Gastroesophageal sphincter (tissue), 3 donors: ENCODE data around the gene TFR2.

Experiments
- EP300 ChIP-seq: sonication (generic); formaldehyde crosslinking; IDR thresholded peaks from one replicate; pipeline ENCODE4 v1.6.1; 2017; ENCODE audit warnings: antibody characterized with exemption, mild to moderate bottlenecking
- POLR2A ChIP-seq, 2 donors: fragments of 450-650 bp; IDR thresholded peaks; one replicate each; pipeline ENCODE4 v1.6.1; 2017; ENCODE audit warnings: antibody characterized with exemption in 2 of 2, mild to moderate bottlenecking in 2 of 2, moderate library complexity in 1 of 2
- TF ChIP-seq, protein P1 (sequence below), 4 experiments: fragments of 200-600 bp in 2 of 4; fragments of 450-650 bp in 2 of 4; sonication (generic) in 1 of 4; IDR thresholded peaks; one replicate each; pipeline ENCODE4 v1.5.1; 2017 to 2019; ENCODE audit warnings: antibody characterized with exemption in 4 of 4, mild to moderate bottlenecking in 2 of 4, moderate library complexity in 2 of 4

DNA sequence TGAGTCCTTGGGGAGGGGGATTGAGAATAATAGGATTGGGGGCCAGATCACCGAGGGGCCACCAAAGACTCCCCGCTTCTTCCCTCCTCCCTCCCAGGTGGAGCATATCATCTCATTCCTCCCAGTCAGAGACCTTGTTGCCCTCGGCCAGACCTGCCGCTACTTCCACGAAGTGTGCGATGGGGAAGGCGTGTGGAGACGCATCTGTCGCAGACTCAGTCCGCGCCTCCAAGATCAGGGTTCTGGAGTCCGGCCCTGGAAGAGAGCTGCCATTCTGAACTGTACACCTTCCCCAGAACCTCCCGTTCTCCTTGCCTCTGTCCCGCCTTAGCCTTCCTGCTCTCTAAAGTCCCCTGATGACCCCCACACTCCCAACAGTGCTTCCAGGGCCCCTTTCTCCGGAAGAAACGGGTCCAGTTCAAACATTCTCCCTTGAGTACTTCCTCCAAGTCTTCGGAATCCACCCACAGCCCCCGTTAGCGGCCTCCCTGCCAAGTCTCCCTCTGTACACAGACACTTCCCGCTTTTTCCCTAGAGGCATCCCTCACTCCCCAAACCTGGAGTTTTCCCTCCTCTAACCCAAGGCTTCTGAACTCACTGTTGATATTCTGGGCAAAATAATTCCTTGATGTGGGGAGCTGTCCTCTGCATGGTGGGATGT lies 51.1 kb downstream of the TFR2 start:
- TF ChIP-seq, protein P1, sequence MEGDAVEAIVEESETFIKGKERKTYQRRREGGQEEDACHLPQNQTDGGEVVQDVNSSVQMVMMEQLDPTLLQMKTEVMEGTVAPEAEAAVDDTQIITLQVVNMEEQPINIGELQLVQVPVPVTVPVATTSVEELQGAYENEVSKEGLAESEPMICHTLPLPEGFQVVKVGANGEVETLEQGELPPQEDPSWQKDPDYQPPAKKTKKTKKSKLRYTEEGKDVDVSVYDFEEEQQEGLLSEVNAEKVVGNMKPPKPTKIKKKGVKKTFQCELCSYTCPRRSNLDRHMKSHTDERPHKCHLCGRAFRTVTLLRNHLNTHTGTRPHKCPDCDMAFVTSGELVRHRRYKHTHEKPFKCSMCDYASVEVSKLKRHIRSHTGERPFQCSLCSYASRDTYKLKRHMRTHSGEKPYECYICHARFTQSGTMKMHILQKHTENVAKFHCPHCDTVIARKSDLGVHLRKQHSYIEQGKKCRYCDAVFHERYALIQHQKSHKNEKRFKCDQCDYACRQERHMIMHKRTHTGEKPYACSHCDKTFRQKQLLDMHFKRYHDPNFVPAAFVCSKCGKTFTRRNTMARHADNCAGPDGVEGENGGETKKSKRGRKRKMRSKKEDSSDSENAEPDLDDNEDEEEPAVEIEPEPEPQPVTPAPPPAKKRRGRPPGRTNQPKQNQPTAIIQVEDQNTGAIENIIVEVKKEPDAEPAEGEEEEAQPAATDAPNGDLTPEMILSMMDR (IDR thresholded peaks at IDR 0.05) = no peak
- TF ChIP-seq POLR2A (IDR thresholded peaks at IDR 0.05) = no peak
- TF ChIP-seq EP300 = no peak
